RWPE1 (cell line): Measurements from ENCODE around the gene ERCC6L2.

ENCODE experiments used
- CTCF ChIA-PET: fragments of 350-600 bp; sonication (Branson Sonifier 250); formaldehyde crosslinking; extraction: SDS; loops from one replicate; lab custom pipeline; 2021; lab: Yijun Ruan, JAX
- POLR2A ChIA-PET: fragments of 400-600 bp; formaldehyde crosslinking; extraction: SDS; loops from one replicate; lab custom pipeline; 2020; ENCODE audit warnings: antibody characterized with exemption; ENCODE audit not compliant: low non-redundant PET; lab: Yijun Ruan, JAX
- DNase-seq: peaks from one replicate; pipeline ENCODE4 v3.0.0; 2012; ENCODE audit warnings: low spot score
- H3K27ac ChIP-seq: fragments of 450-650 bp; 2 replicates; pipeline ENCODE4 v1.5.1; 2017
- CTCF ChIP-seq: fragments of 450-650 bp; conservative IDR thresholded peaks from 2 replicates; pipeline ENCODE4 v1.5.1; 2017; ENCODE audit warnings: low read depth, mild to moderate bottlenecking

The ERCC6L2 gene

GRCh38 chr9:95857896-95858295, 17.6 kb upstream of the ERCC6L2 start:
- POLR2A ChIA-PET: no interaction called here
- DNase-seq: no peak
- H3K27ac ChIP-seq: peak overlapping the region; percentile 94
- CTCF ChIA-PET: interaction anchor here (0.6 kb wide), 1 partner anchor 731 kb away, joined by 3 read pairs; no protein-coding TSS in a partner anchor
- TF ChIP-seq CTCF: no peak

- H3K27ac ChIP-seq: no peak overlapping the region
- ChIA-PET POLR2A (no interaction called here), CTCF (no interaction called here)
- no peak for TF ChIP-seq CTCF
- no peak for DNase-seq
Measured at GRCh38 chr9:95862343-95862742, 13.1 kb upstream of the ERCC6L2 start.

GRCh38 chr9:95864852-95865580, 10.5 kb upstream of the ERCC6L2 start:
- POLR2A ChIA-PET: no interaction called here
- TF ChIP-seq CTCF: no peak
- no peak overlapping the region for H3K27ac ChIP-seq
- no peak for DNase-seq
- CTCF ChIA-PET: interaction anchor here (0.7 kb wide), 2 partner anchors 25 to 56 kb away, joined by 3 read pairs; no protein-coding TSS in a partner anchor

- CTCF ChIA-PET: no interaction called here
- no peak for DNase-seq
- no peak overlapping the region for H3K27ac ChIP-seq
- TF ChIP-seq CTCF: no peak
- POLR2A ChIA-PET: no interaction called here
Measured at GRCh38 chr9:95870352-95870751, 5.1 kb upstream of the ERCC6L2 start.

GRCh38 chr9:95870906-95871305, 4.6 kb upstream of the ERCC6L2 start:
- no peak overlapping the region for H3K27ac ChIP-seq
- no peak for TF ChIP-seq CTCF
- no peak for DNase-seq
- CTCF ChIA-PET: no interaction called here
- POLR2A ChIA-PET: no interaction called here

GRCh38 chr9:95874303-95874988, 1.0 kb upstream of the ERCC6L2 start:
- POLR2A ChIA-PET: interaction anchor here (0.5 to 1.1 kb wide), 2 partner anchors 8 to 1403 kb away, joined by 3 read pairs; no protein-coding TSS in a partner anchor
- TF ChIP-seq CTCF: no peak
- CTCF ChIA-PET: interaction anchor here (0.5 to 1.3 kb wide), 6 partner anchors 112 to 392 kb away, joined by 3 to 4 read pairs (median 3); no protein-coding TSS in a partner anchor
- H3K27ac ChIP-seq: peak overlapping the region; percentile 99
- peak; percentile 26 for DNase-seq
